A673 (cell line): Measurements from ENCODE around the gene RRM2.

Experiments
- CTCF ChIP-seq: fragments of 300-800, 200-600 bp; sonication (generic); conservative IDR thresholded peaks from 2 replicates; pipeline ENCODE4 v1.5.1; 2017; ENCODE audit warnings: low read depth, mild to moderate bottlenecking, antibody characterized with exemption, low read length, moderate library complexity, mixed read lengths
- EZH2 ChIP-seq: fragments of 200-600 bp; sonication (generic); IDR thresholded peaks from 2 replicates; pipeline ENCODE4 v1.6.1; 2017; ENCODE audit warnings: borderline replicate concordance, low read depth, mild to moderate bottlenecking, mixed read lengths, antibody characterized with exemption, low read length; ENCODE audit not compliant: poor library complexity, severe bottlenecking

GRCh38 chr2:10148268-10148667 lies 25.7 kb downstream of the RRM2 start:
- no peak for TF ChIP-seq EZH2
- no peak for TF ChIP-seq CTCF
